Erythroblast (primary cell): ENCODE measurements around the gene BMAL1.

ENCODE experiments used
- GATA1 ChIP-seq: IDR thresholded peaks from 2 replicates; pipeline ENCODE4 v1.6.1; 2011; ENCODE audit warnings: low read depth, mild to moderate bottlenecking, control low read depth, low read length, moderate library complexity
- POLR2A ChIP-seq: IDR thresholded peaks from 2 replicates; pipeline ENCODE4 v1.6.1; 2011; ENCODE audit warnings: mild to moderate bottlenecking, low read length

DNA sequence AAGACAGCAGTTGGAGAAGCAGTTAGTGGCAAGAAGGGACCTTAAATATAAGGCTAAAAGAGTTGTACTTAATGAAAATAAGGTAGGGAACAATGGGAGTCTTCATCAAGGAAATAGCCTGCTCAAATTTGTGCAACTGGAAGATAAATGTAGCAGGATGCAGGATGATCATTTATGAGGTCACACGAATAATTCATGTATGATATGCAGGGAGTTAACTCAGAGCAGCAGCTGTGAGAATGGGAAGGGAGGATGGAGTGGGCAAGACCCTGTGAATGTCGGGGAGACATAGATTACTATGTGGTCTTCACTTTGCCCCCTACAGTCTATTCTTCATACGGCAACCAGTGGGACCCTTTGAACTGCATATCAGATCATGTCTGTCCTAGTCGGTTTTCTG lies 25.2 kb upstream of the BMAL1 start:
- TF ChIP-seq POLR2A (no peak), GATA1 (no peak)
